OCI-LY3 (cell line): Measurements from ENCODE around the gene DOK1.

ENCODE experiments used
- H2AFZ ChIP-seq: fragments of 200-600, 300-600 bp; shearing (Covaris generic); 2 replicates; pipeline ENCODE4 v1.6.0; 2014; ENCODE audit warnings: antibody characterized with exemption, low read depth, low read length
- H3K27ac ChIP-seq: fragments of 200-600, 300-600 bp; sonication (generic); 2 replicates; pipeline ENCODE4 v1.5.1; 2014; ENCODE audit warnings: mild to moderate bottlenecking, low read length, moderate library complexity, mixed read lengths
- H3K27me3 ChIP-seq: fragments of 200-600, 300-600 bp; sonication (generic); 2 replicates; pipeline ENCODE4 v1.6.1; 2014; ENCODE audit warnings: low read depth, low read length, mixed read lengths
- H3K36me3 ChIP-seq: fragments of 200-600, 300-600 bp; sonication (generic); replicated peaks from 2 replicates; pipeline ENCODE3; 2014; ENCODE audit warnings: low read depth, low read length, mixed read lengths
- H3K4me1 ChIP-seq: fragments of 300-600, 200-600 bp; sonication (generic); 2 replicates; pipeline ENCODE4 v1.6.1; 2014; ENCODE audit warnings: low read length, mixed read lengths
- H3K4me2 ChIP-seq: fragments of 200-600, 300-600 bp; sonication (generic); 2 replicates; pipeline ENCODE4 v1.6.1; 2014; ENCODE audit warnings: low read length, mixed read lengths
- H3K4me3 ChIP-seq: fragments of 300-600, 200-600 bp; sonication (generic); 2 replicates; pipeline ENCODE4 v1.5.1; 2014; ENCODE audit warnings: antibody characterized with exemption, mild to moderate bottlenecking, low read length, moderate library complexity
- H3K79me2 ChIP-seq: fragments of 300-600, 200-600 bp; shearing (Covaris generic); 2 replicates; pipeline ENCODE4 v1.6.1; 2014; ENCODE audit warnings: mild to moderate bottlenecking, low read length, mixed read lengths
- H3K9ac ChIP-seq: fragments of 300-600, 200-600 bp; shearing (Covaris generic); 2 replicates; pipeline ENCODE4 v1.6.0; 2014; ENCODE audit warnings: mild to moderate bottlenecking, low read length, moderate library complexity
- H3K9me3 ChIP-seq: fragments of 200-600, 300-600 bp; shearing (Covaris generic); 2 replicates; pipeline ENCODE4 v1.6.1; 2014; ENCODE audit warnings: low read length, mixed read lengths; ENCODE audit not compliant: insufficient read depth
- H4K20me1 ChIP-seq: fragments of 200-600, 300-600 bp; sonication (generic); 2 replicates; pipeline ENCODE4 v1.6.1; 2016; ENCODE audit warnings: low read length, mixed read lengths; ENCODE audit not compliant: insufficient read depth
- EZH2phosphoT487 ChIP-seq: fragments of 200-600 bp; shearing (Covaris generic); IDR thresholded peaks from 2 replicates; pipeline ENCODE4 v1.6.1; 2018; ENCODE audit warnings: antibody characterized with exemption, mixed run types, low read depth
- TF ChIP-seq, protein P1 (sequence below): fragments of 200-600, 300-600 bp; sonication (generic); IDR thresholded peaks from 2 replicates; pipeline ENCODE4 v1.5.1; 2014; ENCODE audit warnings: antibody characterized with exemption, low read length, low read depth

Gene DOK1

DNA sequence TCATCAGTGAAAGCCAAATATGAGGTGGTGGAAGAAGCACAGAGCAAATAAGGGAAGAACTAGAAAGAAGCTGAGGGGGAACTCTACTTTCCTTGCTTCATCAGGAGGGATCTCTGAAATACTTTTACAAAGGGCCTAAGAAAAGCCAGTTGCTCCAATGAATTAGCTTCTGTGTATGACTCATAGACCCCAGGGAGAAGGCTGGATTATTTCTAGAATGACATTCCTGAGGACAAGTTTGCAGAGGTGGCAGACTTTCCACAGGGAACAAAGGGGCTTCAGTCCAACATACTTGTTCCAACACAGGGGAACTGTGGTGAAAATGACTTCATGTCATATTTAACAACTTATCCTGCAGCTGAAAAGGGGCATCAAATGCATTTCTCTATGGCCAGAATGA, 29.0 kb downstream of the DOK1 start:
- Histone ChIP-seq H3K4me3 (no peak overlapping the region), H3K79me2 (no peaks in the 10 kb centered on the region), H4K20me1 (no peaks in the 10 kb centered on the region), H3K4me1 (peaks cover 44% of the 10 kb centered on the region), H3K4me2 (peak overlapping the region; percentile 60), H3K9me3 (no peaks in the 10 kb centered on the region), H3K36me3 (no peaks in the 10 kb centered on the region), H2AFZ (no peak overlapping the region), H3K9ac (no peak overlapping the region), H3K27me3 (no peaks in the 10 kb centered on the region), H3K27ac (peak overlapping the region; percentile 47)
- no peak for TF ChIP-seq EZH2phosphoT487
- TF ChIP-seq, protein P1, sequence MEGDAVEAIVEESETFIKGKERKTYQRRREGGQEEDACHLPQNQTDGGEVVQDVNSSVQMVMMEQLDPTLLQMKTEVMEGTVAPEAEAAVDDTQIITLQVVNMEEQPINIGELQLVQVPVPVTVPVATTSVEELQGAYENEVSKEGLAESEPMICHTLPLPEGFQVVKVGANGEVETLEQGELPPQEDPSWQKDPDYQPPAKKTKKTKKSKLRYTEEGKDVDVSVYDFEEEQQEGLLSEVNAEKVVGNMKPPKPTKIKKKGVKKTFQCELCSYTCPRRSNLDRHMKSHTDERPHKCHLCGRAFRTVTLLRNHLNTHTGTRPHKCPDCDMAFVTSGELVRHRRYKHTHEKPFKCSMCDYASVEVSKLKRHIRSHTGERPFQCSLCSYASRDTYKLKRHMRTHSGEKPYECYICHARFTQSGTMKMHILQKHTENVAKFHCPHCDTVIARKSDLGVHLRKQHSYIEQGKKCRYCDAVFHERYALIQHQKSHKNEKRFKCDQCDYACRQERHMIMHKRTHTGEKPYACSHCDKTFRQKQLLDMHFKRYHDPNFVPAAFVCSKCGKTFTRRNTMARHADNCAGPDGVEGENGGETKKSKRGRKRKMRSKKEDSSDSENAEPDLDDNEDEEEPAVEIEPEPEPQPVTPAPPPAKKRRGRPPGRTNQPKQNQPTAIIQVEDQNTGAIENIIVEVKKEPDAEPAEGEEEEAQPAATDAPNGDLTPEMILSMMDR = no peak

DNA sequence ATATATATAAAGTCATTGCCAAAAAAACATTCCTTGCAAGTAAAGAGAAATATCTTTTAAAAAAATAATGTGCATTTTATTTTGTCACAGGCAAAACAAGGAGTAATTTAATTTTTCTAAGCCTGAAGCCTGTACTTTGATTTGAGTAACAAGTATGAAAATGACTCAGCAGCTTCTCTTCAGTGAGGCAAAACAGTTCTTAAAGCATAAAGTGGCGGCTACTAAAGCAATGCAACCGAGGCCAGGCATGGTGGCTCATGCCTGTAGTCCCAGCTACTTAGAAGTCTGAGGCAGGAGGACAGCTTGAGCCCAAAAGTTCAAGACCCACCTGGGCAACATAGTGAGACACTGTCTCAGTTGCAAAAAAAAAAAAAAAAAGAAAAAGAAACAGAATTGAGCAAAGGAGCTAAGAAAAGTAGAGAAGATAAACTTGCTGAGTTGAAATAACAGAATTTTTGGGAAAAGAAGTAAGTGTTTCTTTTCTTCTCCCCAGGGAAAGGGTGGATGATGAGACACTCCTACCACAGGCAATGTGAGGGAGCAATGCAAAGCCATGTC, 29.6 kb downstream of the DOK1 start:
- Histone ChIP-seq H4K20me1 (no peaks in the 10 kb centered on the region), H3K27me3 (no peaks in the 10 kb centered on the region), H3K9ac (peak overlapping the region; percentile 40; the same call in 1 of the 2 replicates), H3K27ac (peak overlapping the region; percentile 47), H3K9me3 (no peaks in the 10 kb centered on the region), H3K4me3 (peak overlapping the region; percentile 17; the same call in 1 of the 2 replicates), H3K36me3 (no peaks in the 10 kb centered on the region), H3K79me2 (no peaks in the 10 kb centered on the region), H3K4me1 (peaks cover 39% of the 10 kb centered on the region), H2AFZ (0 out of 2 replicates have a peak overlapping the region, but pooled peaks have one; percentile 14), H3K4me2 (peak overlapping the region; percentile 60)
- TF ChIP-seq, protein P1 = no peak
- TF ChIP-seq EZH2phosphoT487 = no peak

DNA sequence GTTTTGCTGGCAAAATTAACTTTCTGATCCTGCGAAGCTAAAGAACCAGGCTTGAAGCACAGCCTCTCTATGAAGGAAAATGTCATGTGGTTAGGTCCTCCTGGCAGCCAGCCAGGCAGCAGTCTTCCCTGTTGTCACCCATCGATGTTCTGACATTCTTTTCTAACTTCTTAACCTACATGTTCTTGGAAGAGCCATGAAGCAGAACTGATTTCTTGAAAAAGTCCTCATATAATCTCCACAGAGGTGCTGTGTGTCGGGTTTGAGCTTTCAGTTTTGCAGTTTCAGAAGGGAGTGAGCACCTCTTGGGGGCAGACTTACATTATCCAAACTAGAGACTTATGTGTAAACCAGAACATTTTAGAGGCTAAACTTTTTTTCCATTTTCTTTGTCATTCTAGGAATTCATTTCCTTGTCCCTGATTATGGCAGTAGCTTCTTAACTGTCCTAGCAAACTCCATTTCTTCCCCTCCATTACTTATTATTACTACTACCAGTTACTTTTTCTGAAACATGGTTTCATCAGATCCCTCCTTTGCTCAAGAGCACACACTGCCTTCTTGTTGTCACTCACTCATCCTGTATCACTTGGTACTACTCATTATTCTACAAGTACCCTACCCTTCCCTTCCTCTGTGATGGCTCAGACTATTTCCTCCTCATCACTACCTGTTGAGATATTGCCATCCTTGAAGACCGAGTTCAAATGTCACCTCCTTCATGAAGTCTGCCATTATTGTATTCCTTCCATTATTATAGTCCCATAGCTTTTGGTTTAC, 31.1 kb downstream of the DOK1 start:
- H3K4me3 ChIP-seq = peak overlapping the region; percentile 55
- peak overlapping the region; percentile 27; the same call in 1 of the 2 replicates for H3K9ac ChIP-seq
- peak overlapping the region; percentile 70 for H3K4me2 ChIP-seq
- H3K36me3 ChIP-seq = no peaks in the 10 kb centered on the region
- no peaks in the 10 kb centered on the region for H4K20me1 ChIP-seq
- H2AFZ ChIP-seq = peak overlapping the region; percentile 53
- TF ChIP-seq EZH2phosphoT487 = no peak
- TF ChIP-seq, protein P1 = peak; percentile 51
- no peaks in the 10 kb centered on the region for H3K9me3 ChIP-seq
- H3K79me2 ChIP-seq = no peaks in the 10 kb centered on the region
- 0 out of 2 replicates have a peak overlapping the region, but pooled peaks have one; percentile 18 for H3K27ac ChIP-seq
- 0 out of 2 replicates have a peak, but pooled peaks cover 2% of the 10 kb centered on the region for H3K27me3 ChIP-seq
- H3K4me1 ChIP-seq = peaks cover 37% of the 10 kb centered on the region

DNA sequence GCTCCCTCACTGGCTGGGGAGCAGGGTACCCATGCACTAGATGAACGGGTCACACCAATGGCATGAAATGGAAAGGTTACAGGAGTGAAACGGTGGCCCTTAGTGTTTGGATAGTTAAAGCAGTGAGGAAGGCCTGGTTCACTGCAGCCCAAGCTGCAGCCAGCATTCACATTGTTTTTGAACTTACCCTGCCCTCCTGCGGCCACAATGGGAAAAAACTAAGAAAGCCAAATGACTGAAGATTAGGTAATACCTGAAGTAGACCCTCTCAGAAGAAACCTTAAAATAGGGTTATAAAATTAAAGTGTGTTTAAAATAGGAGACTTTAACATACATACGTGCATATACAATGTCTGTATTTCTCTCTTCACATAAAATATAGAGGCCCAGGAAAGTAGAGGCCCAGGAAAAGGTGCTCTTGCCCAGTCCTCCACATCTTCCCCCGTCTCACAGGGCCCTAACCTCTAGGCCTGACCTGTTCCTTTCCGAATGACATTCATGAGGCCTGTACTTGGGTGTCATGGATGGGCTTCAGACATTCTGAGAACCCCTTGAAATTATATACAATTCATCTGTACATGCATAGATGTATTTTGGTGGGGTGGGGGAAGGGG, 33.3 kb downstream of the DOK1 start:
- Histone ChIP-seq H3K27ac (no peak overlapping the region), H3K27me3 (0 out of 2 replicates have a peak, but pooled peaks cover 8% of the 10 kb centered on the region), H3K9ac (no peak overlapping the region), H2AFZ (peak overlapping the region; percentile 68), H3K36me3 (no peaks in the 10 kb centered on the region), H4K20me1 (no peaks in the 10 kb centered on the region), H3K4me2 (no peak overlapping the region), H3K4me1 (peaks cover 42% of the 10 kb centered on the region), H3K9me3 (no peaks in the 10 kb centered on the region), H3K4me3 (no peak overlapping the region), H3K79me2 (no peaks in the 10 kb centered on the region)
- TF ChIP-seq EZH2phosphoT487 = no peak
- TF ChIP-seq, protein P1 = peak; percentile 89
